ENCODE measurements around the gene MLLT3. TPM values are rescaled to one million over a fixed set of nuclear protein-coding genes. Genes with fewer than 3 reads are reported as not detected.

MLLT3 gene
- total and polyA plus RNA-seq, 2 experiments from 2014 or later, result 13.7 to 39.2 TPM

GRCh38 chr9:20417373-20418080 is 204.8 kb downstream of the MLLT3 start:
- TF ChIP-seq EZH2 (IDR thresholded peaks at IDR 0.05; ENCODE audit: borderline replicate concordance), result no peak
- TF ChIP-seq EZH2phosphoT487 (IDR thresholded peaks at IDR 0.05; ENCODE audit: low read depth, severe bottlenecking, unreplicated experiment), result no peak
- TF ChIP-seq CTCF (IDR thresholded peaks at IDR 0.05; ENCODE audit: poor library complexity), result no peak
- Histone ChIP-seq H3K4me2 (no peak overlapping the region), H3K9me3 (ENCODE audit: low read depth) (no peaks in the 10 kb centered on the region), H3K36me3 (replicated peaks; ENCODE audit: insufficient read depth, low read depth) (no peaks in the 10 kb centered on the region), H3K4me3 (no peak overlapping the region), H3K9me2 (replicated peaks; ENCODE audit: insufficient read depth) (no peaks in the 10 kb centered on the region), H2AFZ (no peak overlapping the region), H3K79me2 (peaks cover 30% of the 10 kb centered on the region), H3K4me1 (ENCODE audit: insufficient read depth) (no peaks in the 10 kb centered on the region), H3K27me3 (no peaks in the 10 kb centered on the region), H4K20me1 (ENCODE audit: insufficient read depth, poor library complexity, severe bottlenecking) (no peaks in the 10 kb centered on the region), H3K27ac (no peak overlapping the region)
- 78% methylated on average over 5 of the region's 5 CpGs for WGBS (ENCODE audit: low lambda C conversion rate, missing lambda C conversion rate)
- DNase-seq (ENCODE audit: low spot score), result no peak

- TF ChIP-seq CTCF (IDR thresholded peaks at IDR 0.05; ENCODE audit: poor library complexity), result no peak
- Histone ChIP-seq H3K27me3 (no peaks in the 10 kb centered on the region), H3K9me2 (replicated peaks; ENCODE audit: insufficient read depth) (no peaks in the 10 kb centered on the region), H3K4me3 (no peak overlapping the region), H2AFZ (no peak overlapping the region), H3K79me2 (peaks cover 20% of the 10 kb centered on the region), H3K9me3 (ENCODE audit: low read depth) (no peaks in the 10 kb centered on the region), H3K4me2 (no peak overlapping the region), H4K20me1 (ENCODE audit: insufficient read depth, poor library complexity, severe bottlenecking) (no peaks in the 10 kb centered on the region), H3K36me3 (replicated peaks; ENCODE audit: insufficient read depth, low read depth) (no peaks in the 10 kb centered on the region), H3K27ac (no peak overlapping the region), H3K4me1 (ENCODE audit: insufficient read depth) (no peaks in the 10 kb centered on the region)
- no peak for DNase-seq (ENCODE audit: low spot score)
Measured at GRCh38 chr9:20414150-20414549, 208.1 kb downstream of the MLLT3 start.

GRCh38 chr9:20409321-20410092 is 212.8 kb downstream of the MLLT3 start:
- Histone ChIP-seq H3K4me1 (ENCODE audit: insufficient read depth) (peaks cover 6% of the 10 kb centered on the region), H3K9me3 (ENCODE audit: low read depth) (no peaks in the 10 kb centered on the region), H4K20me1 (ENCODE audit: insufficient read depth, poor library complexity, severe bottlenecking) (no peaks in the 10 kb centered on the region), H3K4me2 (no peak overlapping the region), H2AFZ (no peak overlapping the region), H3K4me3 (no peak overlapping the region), H3K9me2 (replicated peaks; ENCODE audit: insufficient read depth) (no peaks in the 10 kb centered on the region), H3K27me3 (no peaks in the 10 kb centered on the region), H3K36me3 (replicated peaks; ENCODE audit: insufficient read depth, low read depth) (no peaks in the 10 kb centered on the region), H3K79me2 (peaks cover 16% of the 10 kb centered on the region), H3K27ac (no peak overlapping the region)
- no peak for TF ChIP-seq CTCF (IDR thresholded peaks at IDR 0.05; ENCODE audit: poor library complexity)
- TF ChIP-seq EZH2 (IDR thresholded peaks at IDR 0.05; ENCODE audit: borderline replicate concordance), result no peak
- no peak for TF ChIP-seq EZH2phosphoT487 (IDR thresholded peaks at IDR 0.05; ENCODE audit: low read depth, severe bottlenecking, unreplicated experiment)
- DNase-seq (ENCODE audit: low spot score), result no peak
